ENCODE data around the gene WDR35. TPM values are rescaled to one million over a fixed set of nuclear protein-coding genes. Genes with fewer than 3 reads are reported as not detected.

Gene WDR35
- total RNA-seq, 1 experiment from 2014 or later, result 29.4 TPM

DNA sequence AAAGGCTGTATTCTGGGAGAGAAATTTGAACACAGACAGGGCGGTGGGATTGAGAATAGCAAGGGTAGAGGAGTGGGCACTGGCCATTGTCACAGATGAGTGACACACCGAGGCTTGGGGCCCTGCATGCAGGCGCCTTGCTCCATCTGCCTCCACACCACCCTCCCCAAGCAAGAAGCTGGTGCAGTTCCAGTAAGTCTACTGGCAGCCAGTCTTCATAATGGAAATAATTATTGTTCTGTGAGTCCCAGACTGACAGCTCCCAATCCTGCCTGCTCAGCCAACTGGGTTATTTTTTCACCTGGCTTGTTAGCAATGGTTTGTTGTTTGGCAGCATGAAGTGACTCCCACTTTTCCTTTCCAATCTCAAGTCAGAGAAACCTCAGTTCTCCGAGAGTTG lies 101.1 kb downstream of the WDR35 start:
- intact Hi-C loops (cut with micrococcal nuclease; ENCODE audit: unreplicated experiment), result no loop called here
- ChIA-PET CTCF (no interaction called here), POLR2A (ENCODE audit: low non-redundant PET) (no interaction called here)
- H3K27me3 ChIP-seq (replicated peaks; ENCODE audit: insufficient read depth, low read depth, low read length, poor library complexity), result no peaks in the 10 kb centered on the region
- H3K27ac ChIP-seq (ENCODE audit: low read depth, low read length, poor library complexity, severe bottlenecking), result no peak overlapping the region
- H3K4me1 ChIP-seq (ENCODE audit: insufficient read depth, low read length, poor library complexity, severe bottlenecking), result no peaks in the 10 kb centered on the region
- TF ChIP-seq, protein P1, sequence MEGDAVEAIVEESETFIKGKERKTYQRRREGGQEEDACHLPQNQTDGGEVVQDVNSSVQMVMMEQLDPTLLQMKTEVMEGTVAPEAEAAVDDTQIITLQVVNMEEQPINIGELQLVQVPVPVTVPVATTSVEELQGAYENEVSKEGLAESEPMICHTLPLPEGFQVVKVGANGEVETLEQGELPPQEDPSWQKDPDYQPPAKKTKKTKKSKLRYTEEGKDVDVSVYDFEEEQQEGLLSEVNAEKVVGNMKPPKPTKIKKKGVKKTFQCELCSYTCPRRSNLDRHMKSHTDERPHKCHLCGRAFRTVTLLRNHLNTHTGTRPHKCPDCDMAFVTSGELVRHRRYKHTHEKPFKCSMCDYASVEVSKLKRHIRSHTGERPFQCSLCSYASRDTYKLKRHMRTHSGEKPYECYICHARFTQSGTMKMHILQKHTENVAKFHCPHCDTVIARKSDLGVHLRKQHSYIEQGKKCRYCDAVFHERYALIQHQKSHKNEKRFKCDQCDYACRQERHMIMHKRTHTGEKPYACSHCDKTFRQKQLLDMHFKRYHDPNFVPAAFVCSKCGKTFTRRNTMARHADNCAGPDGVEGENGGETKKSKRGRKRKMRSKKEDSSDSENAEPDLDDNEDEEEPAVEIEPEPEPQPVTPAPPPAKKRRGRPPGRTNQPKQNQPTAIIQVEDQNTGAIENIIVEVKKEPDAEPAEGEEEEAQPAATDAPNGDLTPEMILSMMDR (conservative IDR thresholded peaks at IDR 0.05; ENCODE audit: low read depth, low read length), result no peak
- no peak for TF ChIP-seq EZH2 (IDR thresholded peaks at IDR 0.05; ENCODE audit: borderline replicate concordance, low read depth, low read length, poor library complexity, severe bottlenecking)
- BruUV-seq (replicated peaks), result no TSS peak
- no peaks in the 10 kb centered on the region for H3K36me3 ChIP-seq (ENCODE audit: insufficient read depth, low read length, poor library complexity, severe bottlenecking)
- DNase-seq (ENCODE audit: low spot score), result no peak
- H3K9me3 ChIP-seq (ENCODE audit: low read depth, low read length, poor library complexity, severe bottlenecking), result no peaks in the 10 kb centered on the region
- no peak overlapping the region for H3K4me3 ChIP-seq (ENCODE audit: low read depth, low read length, poor library complexity, severe bottlenecking)

DNA sequence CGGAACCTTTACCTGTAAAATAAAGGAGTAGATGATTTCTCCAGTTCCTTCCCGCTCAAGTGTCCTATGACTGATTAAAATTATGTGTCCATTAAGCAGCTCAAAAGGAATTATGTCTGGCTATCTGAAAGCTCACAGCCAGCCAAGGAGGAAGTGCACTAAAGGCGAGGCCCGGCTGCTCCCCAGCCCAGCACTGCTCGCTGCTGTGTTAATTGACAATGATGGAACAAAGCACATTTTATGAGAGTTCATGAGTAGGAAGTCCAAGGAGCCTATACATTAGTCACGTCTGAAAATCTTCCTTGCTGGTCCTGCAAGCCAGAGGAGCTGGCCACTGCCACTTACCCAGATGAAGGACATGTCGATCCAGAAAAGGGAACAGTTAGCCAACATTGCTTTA lies 102.4 kb downstream of the WDR35 start:
- TF ChIP-seq EZH2 (IDR thresholded peaks at IDR 0.05; ENCODE audit: borderline replicate concordance, low read depth, low read length, poor library complexity, severe bottlenecking), result no peak
- TF ChIP-seq, protein P1 (conservative IDR thresholded peaks at IDR 0.05; ENCODE audit: low read depth, low read length), result no peak
- Histone ChIP-seq H3K4me1 (ENCODE audit: insufficient read depth, low read length, poor library complexity, severe bottlenecking) (no peaks in the 10 kb centered on the region), H3K27me3 (replicated peaks; ENCODE audit: insufficient read depth, low read depth, low read length, poor library complexity) (no peaks in the 10 kb centered on the region), H3K4me3 (ENCODE audit: low read depth, low read length, poor library complexity, severe bottlenecking) (no peak overlapping the region), H3K27ac (ENCODE audit: low read depth, low read length, poor library complexity, severe bottlenecking) (no peak overlapping the region), H3K9me3 (ENCODE audit: low read depth, low read length, poor library complexity, severe bottlenecking) (no peaks in the 10 kb centered on the region), H3K36me3 (ENCODE audit: insufficient read depth, low read length, poor library complexity, severe bottlenecking) (no peaks in the 10 kb centered on the region)
- intact Hi-C loops (cut with micrococcal nuclease; ENCODE audit: unreplicated experiment), result no loop called here
- ChIA-PET POLR2A (ENCODE audit: low non-redundant PET) (no interaction called here), CTCF (no interaction called here)
- no TSS peak for BruUV-seq (replicated peaks)
- no peak for DNase-seq (ENCODE audit: low spot score)

DNA sequence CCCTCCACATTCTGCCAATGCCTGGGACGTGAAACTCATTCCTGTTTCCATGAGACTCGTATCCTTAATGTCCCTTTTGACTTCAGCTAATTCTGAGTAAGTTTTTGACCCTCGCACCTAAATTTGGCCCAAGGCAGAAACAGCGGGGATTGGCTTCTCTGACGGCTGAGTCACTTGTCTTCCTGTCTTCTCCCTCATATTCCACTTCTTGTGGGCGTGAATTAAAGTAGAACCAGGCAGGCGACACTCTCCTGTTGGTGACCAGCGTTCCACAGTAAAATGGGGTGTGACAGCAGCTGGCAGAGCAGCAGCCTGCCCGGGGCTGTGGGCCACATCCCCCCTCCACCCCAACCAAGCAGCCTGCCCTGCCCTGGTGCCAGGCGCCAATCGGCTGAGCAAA lies 103.6 kb downstream of the WDR35 start:
- no peak for DNase-seq (ENCODE audit: low spot score)

More for the DNA sequence above, 103.6 kb downstream of the WDR35 start:
- no peaks in the 10 kb centered on the region for H3K36me3 ChIP-seq (ENCODE audit: insufficient read depth, low read length, poor library complexity, severe bottlenecking)
- no peak for TF ChIP-seq EZH2 (IDR thresholded peaks at IDR 0.05; ENCODE audit: borderline replicate concordance, low read depth, low read length, poor library complexity, severe bottlenecking)
- TF ChIP-seq, protein P1 (conservative IDR thresholded peaks at IDR 0.05; ENCODE audit: low read depth, low read length), result no peak
- no peaks in the 10 kb centered on the region for H3K4me1 ChIP-seq (ENCODE audit: insufficient read depth, low read length, poor library complexity, severe bottlenecking)
- CTCF ChIA-PET, result no interaction called here
- BruUV-seq (replicated peaks), result no TSS peak
- POLR2A ChIA-PET (ENCODE audit: low non-redundant PET), result no interaction called here
- no peaks in the 10 kb centered on the region for H3K27me3 ChIP-seq (replicated peaks; ENCODE audit: insufficient read depth, low read depth, low read length, poor library complexity)
- no peaks in the 10 kb centered on the region for H3K9me3 ChIP-seq (ENCODE audit: low read depth, low read length, poor library complexity, severe bottlenecking)
- intact Hi-C loops (cut with micrococcal nuclease; ENCODE audit: unreplicated experiment), result no loop called here
- H3K4me3 ChIP-seq (ENCODE audit: low read depth, low read length, poor library complexity, severe bottlenecking), result no peak overlapping the region
- H3K27ac ChIP-seq (ENCODE audit: low read depth, low read length, poor library complexity, severe bottlenecking), result no peak overlapping the region

Measured in A673 (cell line).